Stimulated activated CD8-positive, alpha-beta memory T cell treated with anti-CD3 and anti-CD28 coated beads, Interleukin-2, amount 100 ng/mL, for 1 hour (primary cell): ENCODE data around the gene C12orf50.
"Not testable (repeated sequence)": the region's sequence is repeated elsewhere in the genome, so short reads cannot be mapped to it uniquely, and the experiment has no call there.

ENCODE experiments used
- DNase-seq, 2 donors: peaks; one replicate each; pipeline ENCODE4 v3.0.0-alpha.2; 2020; ENCODE audit warnings: low read depth in 2 of 2

The C12orf50 gene

DNA sequence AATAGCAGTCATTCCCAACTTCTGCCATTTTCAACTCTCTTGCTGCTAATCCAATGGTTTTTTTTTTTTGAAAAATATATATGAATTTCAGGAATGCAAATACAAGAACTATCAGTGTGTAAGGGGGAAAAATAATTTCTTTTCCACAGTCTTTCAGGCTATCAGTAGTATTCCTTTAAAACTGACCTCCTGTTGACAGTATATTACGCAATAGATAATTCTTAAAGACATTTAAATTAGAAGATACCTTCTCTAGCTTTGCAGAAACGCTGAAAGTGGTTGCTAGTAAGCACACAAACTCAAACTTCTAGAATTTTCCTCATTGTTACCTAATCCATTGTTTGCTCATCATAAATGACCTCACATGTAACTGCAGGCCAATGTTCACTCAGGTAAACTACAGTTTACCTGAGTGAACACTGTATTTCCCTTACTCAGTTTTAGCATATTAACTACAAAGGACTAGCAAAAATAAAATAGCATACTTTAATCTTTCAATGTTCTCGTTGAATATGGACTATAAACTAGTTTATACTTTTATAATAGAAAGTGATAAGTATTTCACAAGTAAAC, at the start of gene C12orf50:
Gene C12orf50 (minus strand): TSS at position 309 of the 573 bp plus-strand sequence. CDS start 2,439 bp downstream, outside the sequence.
- no peak for DNase-seq

- no peak for DNase-seq
Measured at GRCh38 chr12:88067301-88067700, 38.1 kb upstream of the C12orf50 start.

DNA sequence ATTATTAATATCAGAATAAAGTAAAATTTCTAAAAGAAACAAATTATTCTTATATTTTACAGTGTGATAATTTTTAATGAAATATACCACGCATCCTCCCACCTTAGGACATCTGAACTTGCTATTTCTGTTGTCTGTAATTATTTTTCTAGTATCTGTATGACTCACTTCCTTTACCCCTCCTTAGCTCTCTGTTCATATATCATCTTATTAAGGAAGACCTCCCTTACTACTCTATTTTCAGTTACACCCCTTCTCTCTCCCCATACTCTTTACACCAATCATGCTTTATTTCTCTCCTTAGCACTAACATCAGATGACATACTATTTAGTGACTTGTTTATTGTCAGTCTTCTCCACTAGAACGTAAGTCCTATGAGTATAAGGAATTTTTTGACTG, 34.2 kb upstream of the C12orf50 start:
- no peak for DNase-seq

DNA sequence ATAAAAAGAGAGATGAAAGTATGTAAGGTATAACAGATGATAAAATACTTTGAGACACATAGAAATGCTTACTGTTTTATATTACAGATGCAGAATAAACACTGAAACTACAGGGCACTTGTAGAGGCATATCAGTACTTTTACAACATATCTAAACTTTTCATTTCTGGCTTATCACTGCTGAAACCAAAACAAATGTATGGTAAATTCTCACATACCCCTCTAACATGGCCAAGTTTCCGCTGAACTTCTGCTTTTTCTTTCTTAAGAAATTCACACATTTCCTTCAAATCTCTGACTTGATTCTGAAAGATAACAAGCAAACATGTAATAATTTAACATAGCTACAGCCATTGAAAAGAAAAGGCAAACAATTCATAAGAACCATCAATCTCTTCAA, 33.3 kb upstream of the C12orf50 start:
- DNase-seq: no peak

DNA sequence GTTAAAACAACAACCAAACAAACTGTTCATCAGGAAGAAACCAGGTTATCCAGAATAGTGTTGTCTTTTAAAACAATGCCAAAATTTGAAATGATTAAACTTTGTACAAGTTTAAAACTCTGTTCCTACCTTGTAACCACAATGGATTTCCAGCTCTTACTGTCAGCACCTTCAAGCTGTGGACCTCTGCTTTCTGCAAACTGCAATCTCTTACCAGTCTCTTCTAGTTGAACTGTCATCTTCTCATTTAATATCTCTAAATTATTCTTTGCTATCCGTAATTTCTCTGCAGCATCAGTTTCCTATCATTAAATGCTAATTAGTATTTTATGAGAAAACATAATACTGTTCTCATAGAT, 29.5 kb upstream of the C12orf50 start:
- no peak for DNase-seq

- DNase-seq: no peak
Measured at GRCh38 chr12:88057994-88058718, 29.0 kb upstream of the C12orf50 start.

DNA sequence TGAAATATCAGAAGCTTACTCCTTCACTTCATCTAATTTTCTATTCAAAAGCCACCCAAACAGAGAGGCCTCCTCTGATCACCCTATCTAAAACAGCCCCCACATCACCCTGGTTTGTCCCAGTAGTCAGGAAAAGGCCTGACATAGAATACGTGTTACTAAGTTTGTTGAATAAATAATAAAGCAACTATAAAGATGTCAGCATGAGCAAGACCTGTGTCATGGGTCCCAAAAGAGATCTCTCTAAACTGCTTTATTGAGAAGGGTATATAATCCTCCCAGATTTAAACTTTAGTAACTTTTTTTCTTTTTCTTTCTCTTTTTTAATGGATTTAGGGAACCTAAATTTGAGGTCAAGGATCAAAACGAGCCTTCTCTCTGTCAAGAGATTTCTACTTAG, 27.4 kb upstream of the C12orf50 start:
- no peak for DNase-seq

DNA sequence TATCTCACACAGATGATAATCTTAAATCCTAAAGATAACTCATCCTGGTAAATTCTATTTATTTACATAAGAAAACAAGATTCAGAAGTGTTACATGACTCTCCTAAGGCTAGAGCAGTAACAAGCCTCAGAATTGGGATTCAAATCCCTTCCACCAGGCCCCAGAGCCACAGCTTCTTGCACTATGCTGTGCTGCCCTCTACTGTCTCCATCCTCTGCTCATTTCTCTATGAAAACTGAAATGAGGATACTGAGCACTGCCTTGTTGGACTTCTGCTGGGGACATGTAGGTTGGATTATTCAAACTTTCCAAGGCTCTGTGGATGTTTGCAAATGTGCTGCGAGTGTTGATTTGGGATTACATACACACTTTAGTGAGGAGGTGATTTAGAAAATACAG, 23.5 kb upstream of the C12orf50 start:
- DNase-seq: no peak

GRCh38 chr12:88044035-88044434, 14.8 kb upstream of the C12orf50 start:
- no peak for DNase-seq

GRCh38 chr12:88037770-88038169, 8.6 kb upstream of the C12orf50 start:
- DNase-seq: no peak

- no peak for DNase-seq
Measured at GRCh38 chr12:88036353-88036965, 7.3 kb upstream of the C12orf50 start.

- no peak for DNase-seq
Measured at GRCh38 chr12:88035907-88036289, 6.7 kb upstream of the C12orf50 start.

DNA sequence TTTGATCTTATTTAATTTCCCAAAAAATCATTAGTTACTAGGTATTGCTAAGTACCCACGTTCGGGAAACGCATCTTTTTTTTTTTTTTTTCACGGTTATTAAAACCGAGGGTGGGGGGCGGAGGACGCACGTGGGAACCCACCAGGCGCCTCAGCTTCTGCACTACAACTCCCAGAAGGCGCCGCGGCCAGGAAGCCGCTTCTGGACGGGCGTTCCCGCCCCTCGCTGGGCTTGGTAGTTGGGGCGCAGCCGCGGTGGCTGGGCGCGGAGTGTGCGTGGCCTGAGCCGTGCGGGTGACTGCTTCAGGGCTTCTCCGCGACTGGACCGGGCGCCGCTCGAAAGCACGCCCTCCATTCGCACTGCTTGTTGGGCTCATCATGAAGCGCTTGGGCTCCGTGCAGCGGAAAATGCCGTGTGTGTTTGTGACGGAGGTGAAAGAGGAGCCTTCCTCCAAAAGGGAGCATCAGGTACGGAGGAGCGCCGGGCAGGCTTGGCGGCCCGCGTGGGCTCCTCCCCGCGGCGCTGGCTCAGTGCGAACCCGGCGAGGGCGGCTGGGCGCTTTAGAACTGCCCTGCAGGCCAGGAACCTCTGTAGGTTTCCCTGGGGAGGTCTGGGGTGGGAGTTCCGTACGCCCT, 6.2 kb upstream of the C12orf50 start:
- peak; percentile 65 to 74 for DNase-seq

GRCh38 chr12:88031161-88031560, 2.0 kb upstream of the C12orf50 start:
- DNase-seq: not testable (repeated sequence)

DNA sequence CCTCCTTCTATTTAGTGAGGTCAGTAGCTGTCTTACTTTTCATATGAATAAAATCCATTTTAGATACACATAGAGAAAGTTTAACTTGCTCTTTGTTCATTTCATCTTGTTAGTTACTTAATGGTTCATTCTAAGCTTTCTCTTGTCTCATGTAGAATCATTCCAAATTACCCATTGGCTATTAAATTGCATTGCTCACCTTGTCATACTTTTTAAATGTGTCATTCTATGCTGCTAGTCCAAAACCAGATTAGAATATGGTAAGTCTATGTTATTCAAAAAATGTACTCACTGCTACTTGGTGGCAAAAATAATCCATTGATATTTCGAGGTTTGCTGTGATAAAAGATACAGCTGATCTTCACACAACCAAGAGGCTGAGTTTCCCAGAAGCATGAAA, 3.0 kb downstream of the C12orf50 start:
- DNase-seq: no peak

- no peak for DNase-seq
Measured at GRCh38 chr12:88017964-88018363, 11.2 kb downstream of the C12orf50 start.

DNA sequence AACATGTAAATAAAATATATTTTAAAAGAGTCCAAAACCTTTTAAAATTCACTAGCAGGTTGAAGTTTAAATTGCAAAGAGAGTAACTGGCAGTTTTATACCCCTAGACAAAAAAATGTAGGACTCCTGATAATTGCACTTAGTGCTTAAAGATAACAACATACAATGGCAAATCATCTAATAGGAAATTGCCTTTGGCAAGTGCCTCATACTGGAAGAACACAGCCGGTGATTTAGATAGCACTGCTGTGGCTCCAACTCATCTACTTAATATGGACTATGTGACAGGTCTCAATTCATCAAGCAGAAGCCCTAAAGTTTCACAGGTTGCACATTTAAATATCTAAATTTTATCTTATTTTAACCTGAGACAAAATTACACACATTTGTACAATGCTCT, 13.4 kb downstream of the C12orf50 start:
- no peak for DNase-seq

- no peak for DNase-seq
Measured at GRCh38 chr12:88011755-88012154, 17.4 kb downstream of the C12orf50 start.

DNA sequence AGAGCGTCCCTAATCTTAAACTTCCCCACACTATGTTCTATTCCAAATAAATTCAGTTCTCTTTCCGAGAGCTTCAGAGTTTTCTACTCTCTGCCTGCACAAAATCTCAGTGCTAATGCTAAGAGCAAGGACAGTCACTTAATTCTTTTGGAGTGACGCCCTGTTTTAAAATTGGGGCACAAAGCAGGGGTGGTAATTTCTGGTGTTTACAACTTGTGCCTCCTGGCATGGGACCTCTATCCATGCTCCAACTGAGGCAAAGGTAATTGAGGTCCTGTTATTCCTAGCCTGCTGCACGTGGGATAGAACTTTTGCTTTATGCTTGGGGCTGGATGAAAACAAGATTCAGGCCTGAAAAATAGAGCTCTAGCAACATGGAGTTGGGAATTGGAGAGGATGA, 22.9 kb downstream of the C12orf50 start:
- no peak for DNase-seq

DNA sequence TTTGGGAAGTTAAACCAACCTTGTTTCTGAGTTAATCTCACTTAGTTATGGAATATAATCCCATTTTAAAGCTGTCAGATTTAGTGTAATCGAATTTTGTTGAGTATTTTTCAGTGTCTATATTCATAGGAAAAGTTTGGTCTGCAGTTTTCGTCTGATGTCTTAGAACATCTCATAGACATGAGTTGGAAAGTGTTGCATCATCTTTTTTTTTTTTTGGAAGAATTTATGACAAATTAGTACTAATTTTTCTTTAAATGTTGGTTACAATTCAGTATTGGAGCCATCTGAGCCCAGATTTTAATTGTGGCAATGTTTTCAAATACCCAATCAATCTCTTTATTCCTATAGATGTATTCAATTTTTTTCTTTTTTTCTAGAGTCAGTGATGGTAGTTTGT, 27.9 kb downstream of the C12orf50 start:
- no peak for DNase-seq

DNA sequence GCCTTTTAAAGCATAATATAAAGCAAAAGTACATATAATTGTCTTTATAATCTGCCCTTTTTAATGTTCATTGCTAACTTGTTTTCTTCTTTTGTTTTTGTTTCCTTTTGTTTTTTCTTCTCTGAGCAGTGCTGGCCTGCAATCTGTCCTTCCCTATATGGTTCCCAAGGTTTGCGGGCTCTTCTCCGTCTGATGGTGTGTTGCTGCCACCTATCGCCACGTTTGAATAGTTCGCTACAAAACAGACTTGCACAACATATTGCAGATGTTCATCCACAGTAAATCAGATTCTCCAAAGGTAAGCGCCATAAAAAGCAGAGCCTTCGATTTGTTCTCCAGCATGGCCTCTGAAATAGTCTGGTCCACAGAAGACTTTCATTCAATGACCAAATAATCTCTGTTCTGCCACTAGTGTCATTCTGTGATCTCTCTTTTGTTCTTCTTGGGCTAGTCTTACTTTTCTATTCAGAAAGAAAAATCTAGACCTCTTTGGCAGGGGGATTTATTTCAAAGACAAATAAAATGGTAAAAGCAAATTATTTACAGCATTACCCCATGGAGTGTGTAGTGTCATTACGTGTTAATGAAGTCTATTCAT, 33.5 kb downstream of the C12orf50 start:
- peak in 1 of 2 donors; percentile 0 for DNase-seq

GRCh38 chr12:87991483-87991882, 37.7 kb downstream of the C12orf50 start:
- DNase-seq: no peak
